Measurements from ENCODE around the gene PLAGL1. TPM values are rescaled to one million over a fixed set of nuclear protein-coding genes. Genes with fewer than 3 reads are reported as not detected.

PLAGL1 gene
- total RNA-seq, 2 donors from 2014 or later = 13.2 to 25.8 TPM

DNA sequence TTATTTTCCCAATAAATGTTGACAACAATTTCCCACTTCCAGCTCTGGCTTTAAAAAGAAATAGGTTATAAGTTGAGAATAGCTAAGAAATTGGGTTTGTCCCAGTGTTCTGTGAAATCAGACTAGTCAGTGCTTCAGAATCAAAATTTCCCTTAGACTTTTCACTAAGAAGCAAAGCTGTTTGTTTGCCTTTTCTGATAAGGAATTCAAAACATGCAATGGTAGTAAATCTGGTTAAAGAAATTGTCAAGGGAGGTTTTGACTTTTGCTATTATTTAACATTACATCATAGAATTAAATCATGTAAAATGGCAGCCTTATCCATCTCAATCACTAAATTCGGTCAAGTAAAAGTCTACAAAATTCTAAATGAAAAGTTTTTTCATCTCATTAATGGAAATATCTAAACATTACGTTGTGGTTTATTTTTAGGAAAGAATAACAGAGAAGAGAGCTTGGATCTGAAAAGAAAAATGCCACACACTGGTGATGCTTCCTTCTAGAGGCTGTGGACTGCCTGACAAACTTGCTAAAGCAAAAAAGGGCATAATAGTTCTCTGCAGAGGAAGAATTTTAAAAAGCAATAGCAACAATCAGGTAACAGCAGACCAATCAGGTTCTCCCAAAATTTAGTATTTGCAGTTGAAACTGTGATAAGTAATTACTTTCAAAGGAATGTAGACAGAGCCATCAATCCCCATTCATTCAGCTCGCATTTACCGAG is 36.4 kb downstream of the PLAGL1 start:
- DNase-seq (ENCODE audit: low spot score) = no peak
- no peak overlapping the region for H3K27ac ChIP-seq
- H3K36me3 ChIP-seq = no peaks in the 10 kb centered on the region
- intact Hi-C loops (cut with DNase I) = no loop called here
- TF ChIP-seq, protein P1, sequence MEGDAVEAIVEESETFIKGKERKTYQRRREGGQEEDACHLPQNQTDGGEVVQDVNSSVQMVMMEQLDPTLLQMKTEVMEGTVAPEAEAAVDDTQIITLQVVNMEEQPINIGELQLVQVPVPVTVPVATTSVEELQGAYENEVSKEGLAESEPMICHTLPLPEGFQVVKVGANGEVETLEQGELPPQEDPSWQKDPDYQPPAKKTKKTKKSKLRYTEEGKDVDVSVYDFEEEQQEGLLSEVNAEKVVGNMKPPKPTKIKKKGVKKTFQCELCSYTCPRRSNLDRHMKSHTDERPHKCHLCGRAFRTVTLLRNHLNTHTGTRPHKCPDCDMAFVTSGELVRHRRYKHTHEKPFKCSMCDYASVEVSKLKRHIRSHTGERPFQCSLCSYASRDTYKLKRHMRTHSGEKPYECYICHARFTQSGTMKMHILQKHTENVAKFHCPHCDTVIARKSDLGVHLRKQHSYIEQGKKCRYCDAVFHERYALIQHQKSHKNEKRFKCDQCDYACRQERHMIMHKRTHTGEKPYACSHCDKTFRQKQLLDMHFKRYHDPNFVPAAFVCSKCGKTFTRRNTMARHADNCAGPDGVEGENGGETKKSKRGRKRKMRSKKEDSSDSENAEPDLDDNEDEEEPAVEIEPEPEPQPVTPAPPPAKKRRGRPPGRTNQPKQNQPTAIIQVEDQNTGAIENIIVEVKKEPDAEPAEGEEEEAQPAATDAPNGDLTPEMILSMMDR (IDR thresholded peaks at IDR 0.05) = no peak
- TF ChIP-seq POLR2AphosphoS5 (IDR thresholded peaks at IDR 0.05) (no peak), POLR2A (IDR thresholded peaks at IDR 0.05) (no peak)
- no peaks in the 10 kb centered on the region for H3K4me1 ChIP-seq (replicated peaks)
- H3K27me3 ChIP-seq (replicated peaks; ENCODE audit: insufficient read depth) = no peaks in the 10 kb centered on the region
- H3K9me3 ChIP-seq = no peaks in the 10 kb centered on the region
- no peak overlapping the region for H3K4me3 ChIP-seq
- 55% methylated on average over 4 of the region's 4 CpGs for WGBS

GRCh38 chr6:143970456-143971218 is 37.4 kb downstream of the PLAGL1 start:
- no peak for TF ChIP-seq POLR2AphosphoS5 (IDR thresholded peaks at IDR 0.05)
- no peak for DNase-seq (ENCODE audit: low spot score)
- WGBS = 58% methylated on average over 6 of the region's 6 CpGs
- intact Hi-C loops (cut with DNase I) = no loop called here
- Histone ChIP-seq H3K27ac (no peak overlapping the region), H3K4me1 (replicated peaks) (no peaks in the 10 kb centered on the region), H3K27me3 (replicated peaks; ENCODE audit: insufficient read depth) (no peaks in the 10 kb centered on the region), H3K9me3 (no peaks in the 10 kb centered on the region), H3K36me3 (no peaks in the 10 kb centered on the region), H3K4me3 (no peak overlapping the region)

DNA sequence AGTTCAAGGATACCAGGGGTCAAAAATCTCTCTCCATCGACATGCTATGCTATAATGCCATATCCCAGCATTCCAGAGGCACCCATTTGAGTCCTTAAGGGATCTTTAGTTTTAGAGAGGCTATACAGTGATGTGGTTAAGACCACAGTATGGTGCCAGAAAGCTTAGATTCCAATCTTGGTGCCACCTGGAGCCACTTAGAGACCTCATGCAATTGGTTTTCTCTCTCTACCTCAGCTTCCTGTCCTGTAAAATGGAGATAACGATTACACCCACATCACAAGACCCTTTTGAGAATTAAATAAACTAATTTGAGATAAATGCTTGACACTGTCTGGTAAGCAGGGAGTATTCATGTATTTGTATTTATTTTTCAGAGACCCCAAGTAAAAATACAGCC is 39.0 kb downstream of the PLAGL1 start:
- intact Hi-C loops (cut with DNase I) = no loop called here
- H3K9me3 ChIP-seq = no peaks in the 10 kb centered on the region
- H3K36me3 ChIP-seq = no peaks in the 10 kb centered on the region
- no peak overlapping the region for H3K27ac ChIP-seq
- no peaks in the 10 kb centered on the region for H3K27me3 ChIP-seq (replicated peaks; ENCODE audit: insufficient read depth)
- H3K4me1 ChIP-seq (replicated peaks) = no peaks in the 10 kb centered on the region
- 62% methylated on average over 2 of the region's 2 CpGs for WGBS
- H3K4me3 ChIP-seq = no peak overlapping the region
- TF ChIP-seq POLR2AphosphoS5 (IDR thresholded peaks at IDR 0.05) = no peak
- TF ChIP-seq, protein P1 (IDR thresholded peaks at IDR 0.05) = no peak
- TF ChIP-seq POLR2A (IDR thresholded peaks at IDR 0.05) = no peak
- no peak for DNase-seq (ENCODE audit: low spot score)

- 73% methylated on average over 5 of the region's 5 CpGs for WGBS
- H3K27ac ChIP-seq = no peak overlapping the region
- intact Hi-C loops (cut with DNase I) = no loop called here
- H3K4me1 ChIP-seq (replicated peaks) = no peaks in the 10 kb centered on the region
- TF ChIP-seq POLR2A (IDR thresholded peaks at IDR 0.05) (no peak), POLR2AphosphoS5 (IDR thresholded peaks at IDR 0.05) (no peak)
- TF ChIP-seq, protein P1 (IDR thresholded peaks at IDR 0.05) = no peak
- H3K36me3 ChIP-seq = no peaks in the 10 kb centered on the region
- no peak for DNase-seq (ENCODE audit: low spot score)
- no peak overlapping the region for H3K4me3 ChIP-seq
- H3K27me3 ChIP-seq (replicated peaks; ENCODE audit: insufficient read depth) = no peaks in the 10 kb centered on the region
- no peaks in the 10 kb centered on the region for H3K9me3 ChIP-seq
Observed at GRCh38 chr6:143967706-143968376, 40.2 kb downstream of the PLAGL1 start.

DNA sequence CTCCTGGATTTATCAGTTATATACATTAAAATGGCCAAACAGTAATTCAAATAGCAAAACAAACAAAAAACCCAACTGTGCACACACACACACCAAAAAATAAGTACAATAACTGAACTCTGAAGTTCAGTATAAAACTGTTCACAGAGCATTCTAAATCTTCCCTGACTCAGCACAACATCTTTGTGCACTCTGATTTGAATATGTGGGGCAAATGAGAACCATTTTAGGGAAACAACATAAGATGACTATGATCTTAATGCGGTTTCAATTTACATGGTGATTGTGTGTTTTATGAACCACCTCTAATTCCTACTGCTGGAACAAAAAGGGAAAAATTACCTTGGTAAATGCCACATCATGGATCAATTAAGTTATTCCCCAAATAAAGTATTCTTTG is 41.7 kb downstream of the PLAGL1 start:
- DNase-seq (ENCODE audit: low spot score) = no peak
- WGBS = 86% methylated on average over 1 of the region's 1 CpG
- H3K4me1 ChIP-seq (replicated peaks) = no peaks in the 10 kb centered on the region
- intact Hi-C loops (cut with DNase I) = no loop called here
- H3K36me3 ChIP-seq = no peaks in the 10 kb centered on the region
- no peaks in the 10 kb centered on the region for H3K27me3 ChIP-seq (replicated peaks; ENCODE audit: insufficient read depth)
- no peak overlapping the region for H3K27ac ChIP-seq
- TF ChIP-seq POLR2AphosphoS5 (IDR thresholded peaks at IDR 0.05) = no peak
- no peak for TF ChIP-seq POLR2A (IDR thresholded peaks at IDR 0.05)
- TF ChIP-seq, protein P1 (IDR thresholded peaks at IDR 0.05) = no peak
- no peaks in the 10 kb centered on the region for H3K9me3 ChIP-seq
- no peak overlapping the region for H3K4me3 ChIP-seq
